T-helper 1 cell treated with Interleukin-12 subunit alpha and Interleukin-12 subunit beta and Interleukin-4 antibody, amounts not matched to agents 30 μg/mL and 1 μg/mL, for 36 hours (primary cell): ENCODE measurements around the gene NPAS1.

Experiments
- H3K27ac Mint-ChIP-seq: one replicate; pipeline ENCODE4 v1.8.0; 2021; ENCODE audit warnings: mild to moderate bottlenecking, mixed read lengths
- H3K27me3 Mint-ChIP-seq: one replicate; pipeline ENCODE4 v1.8.0; 2021; ENCODE audit warnings: low read depth, mixed read lengths
- H3K36me3 Mint-ChIP-seq: one replicate; pipeline ENCODE4 v1.8.0; 2021; ENCODE audit warnings: low read depth, mixed read lengths
- H3K4me1 Mint-ChIP-seq: one replicate; pipeline ENCODE4 v1.8.0; 2021; ENCODE audit warnings: low read depth, mixed read lengths
- H3K4me3 Mint-ChIP-seq: one replicate; pipeline ENCODE4 v1.8.0; 2021; ENCODE audit warnings: mild to moderate bottlenecking, moderate library complexity, mixed read lengths
- H3K9me3 Mint-ChIP-seq: one replicate; pipeline ENCODE4 v1.8.0; 2021; ENCODE audit warnings: mixed read lengths

The NPAS1 gene

DNA sequence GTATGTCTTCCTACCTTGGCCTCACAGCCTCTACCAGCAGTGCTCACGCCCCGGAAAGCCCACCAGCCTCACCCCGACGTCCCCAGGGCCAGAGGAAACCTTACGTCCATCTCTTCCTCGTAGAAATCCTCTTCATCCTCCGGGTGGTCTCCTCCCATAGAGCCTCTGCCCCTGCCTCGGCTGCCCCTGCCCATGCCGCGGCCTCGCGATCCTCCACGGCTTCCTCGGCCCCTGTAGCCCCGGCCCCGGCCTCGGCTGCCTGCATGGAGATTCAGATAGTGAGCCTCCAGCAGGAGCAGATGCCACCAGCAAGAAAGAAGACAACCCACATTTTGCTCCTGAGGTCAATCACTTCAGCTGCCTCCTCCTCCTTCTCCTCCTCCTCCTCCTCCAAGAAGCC, 66.6 kb downstream of the NPAS1 start:
- Mint-ChIP-seq H3K27me3 (no peaks in the 10 kb centered on the region), H3K36me3 (peaks cover 64% of the 10 kb centered on the region), H3K4me3 (no peak overlapping the region), H3K27ac (no peak overlapping the region), H3K4me1 (peaks cover 25% of the 10 kb centered on the region), H3K9me3 (no peaks in the 10 kb centered on the region)

- H3K36me3 Mint-ChIP-seq: peaks cover 60% of the 10 kb centered on the region
- H3K27ac Mint-ChIP-seq: peak overlapping the region; percentile 45
- H3K4me1 Mint-ChIP-seq: peaks cover 40% of the 10 kb centered on the region
- H3K27me3 Mint-ChIP-seq: no peaks in the 10 kb centered on the region
- H3K9me3 Mint-ChIP-seq: no peaks in the 10 kb centered on the region
- H3K4me3 Mint-ChIP-seq: peak overlapping the region; percentile 99
Measured at GRCh38 chr19:47089767-47090350, 70.2 kb downstream of the NPAS1 start.

DNA sequence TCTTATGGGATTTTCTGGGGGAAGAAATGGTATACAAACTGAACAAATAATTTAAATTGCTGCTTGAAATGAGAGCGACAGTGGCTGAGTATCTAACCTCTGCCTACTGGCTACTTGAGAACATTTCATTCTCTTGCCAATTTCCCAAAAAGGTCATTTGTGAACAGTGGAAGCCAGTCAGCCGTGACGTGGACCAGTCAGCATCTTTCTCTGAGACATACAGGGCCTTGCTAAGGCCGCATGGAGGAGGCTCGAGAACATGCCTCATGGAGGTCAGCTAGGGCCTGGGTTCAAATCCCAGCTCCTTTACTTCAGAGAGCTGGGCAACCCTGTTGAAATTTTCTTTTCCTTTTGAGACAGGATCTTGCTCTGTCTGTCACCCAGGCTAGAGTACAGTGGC, 73.6 kb downstream of the NPAS1 start:
- Mint-ChIP-seq H3K4me3 (peak overlapping the region; percentile 99), H3K9me3 (no peaks in the 10 kb centered on the region), H3K27me3 (no peaks in the 10 kb centered on the region), H3K27ac (peak overlapping the region; percentile 97), H3K36me3 (peaks cover 53% of the 10 kb centered on the region), H3K4me1 (peaks cover 62% of the 10 kb centered on the region)

DNA sequence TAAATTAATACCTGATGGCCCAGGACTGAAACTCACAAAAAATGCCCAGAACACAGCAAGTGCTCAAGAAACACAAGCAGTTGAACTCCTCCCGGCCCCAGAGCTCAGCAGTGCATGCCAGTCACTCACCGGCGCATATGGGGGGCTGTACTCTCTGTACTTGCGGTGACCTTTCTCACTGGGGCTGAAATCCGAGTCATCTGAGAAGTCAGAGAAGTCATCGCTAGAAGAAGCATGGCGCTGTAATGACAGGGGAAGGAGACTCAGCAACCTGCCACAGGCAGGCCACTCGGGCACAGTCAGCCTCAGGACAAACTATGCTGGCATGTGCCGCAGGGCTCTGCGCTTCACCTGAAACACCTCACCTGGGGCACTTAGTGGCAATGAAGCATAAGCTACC, 74.2 kb downstream of the NPAS1 start:
- H3K4me1 Mint-ChIP-seq: peaks cover 67% of the 10 kb centered on the region
- H3K9me3 Mint-ChIP-seq: no peaks in the 10 kb centered on the region
- H3K4me3 Mint-ChIP-seq: peak overlapping the region; percentile 99
- peaks cover 49% of the 10 kb centered on the region for H3K36me3 Mint-ChIP-seq
- no peaks in the 10 kb centered on the region for H3K27me3 Mint-ChIP-seq
- peak overlapping the region; percentile 97 for H3K27ac Mint-ChIP-seq

- H3K9me3 Mint-ChIP-seq: no peaks in the 10 kb centered on the region
- H3K4me3 Mint-ChIP-seq: peak overlapping the region; percentile 99
- peak overlapping the region; percentile 97 for H3K27ac Mint-ChIP-seq
- peaks cover 66% of the 10 kb centered on the region for H3K4me1 Mint-ChIP-seq
- H3K27me3 Mint-ChIP-seq: no peaks in the 10 kb centered on the region
- H3K36me3 Mint-ChIP-seq: peaks cover 42% of the 10 kb centered on the region
Measured at GRCh38 chr19:47094557-47095475, 75.2 kb downstream of the NPAS1 start.
